ENCODE measurements around the gene CFAP99.

CFAP99 gene

GRCh38 chr4:2510351-2511259 is 91.8 kb downstream of the CFAP99 start:
- no peak for DNase-seq (ENCODE audit: low read depth)

GRCh38 chr4:2511645-2512131 is 92.9 kb downstream of the CFAP99 start:
- no peak for DNase-seq (ENCODE audit: low read depth)

All from activated T-cell treated with anti-CD3 and anti-CD28 coated beads for 48 hours (primary cell).